Liver (tissue), 3 donors: Measurements from ENCODE around the gene PGM5.

Source experiments
- RAD21 ChIP-seq, 2 donors: IDR thresholded peaks; 2 replicates each; pipeline ENCODE4 v1.6.1; 2016; ENCODE audit warnings: antibody characterized with exemption in 2 of 2, mild to moderate bottlenecking in 2 of 2
- TF ChIP-seq, protein P1 (sequence below): fragments of 150-350 bp; IDR thresholded peaks from 2 replicates; pipeline ENCODE4 v1.5.1; 2017; ENCODE audit warnings: improper control_type of control experiment, low read depth, low read length; ENCODE audit not compliant: missing input control
- donor health status: healthy.
- donor health status: healthy.

DNA sequence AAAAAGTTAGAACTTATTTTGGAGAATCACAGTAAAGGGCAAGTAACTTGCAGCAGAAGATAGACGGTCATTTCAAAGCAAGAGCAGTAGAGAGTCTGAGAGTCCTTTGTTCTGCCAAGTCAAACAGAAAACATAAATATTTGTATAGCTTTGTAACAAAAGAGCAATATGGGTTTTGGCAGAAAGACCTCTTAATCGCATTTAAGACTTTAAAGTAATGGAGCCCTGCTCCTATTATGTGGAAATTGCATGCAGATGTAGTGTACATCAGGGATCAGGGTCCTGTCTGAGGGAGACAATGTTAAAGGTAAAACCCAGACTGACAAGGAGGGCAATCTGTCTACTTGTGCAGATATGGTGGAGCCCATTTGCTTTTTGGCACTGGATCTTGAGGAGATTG lies 87.2 kb downstream of the PGM5 start:
- TF ChIP-seq, protein P1, sequence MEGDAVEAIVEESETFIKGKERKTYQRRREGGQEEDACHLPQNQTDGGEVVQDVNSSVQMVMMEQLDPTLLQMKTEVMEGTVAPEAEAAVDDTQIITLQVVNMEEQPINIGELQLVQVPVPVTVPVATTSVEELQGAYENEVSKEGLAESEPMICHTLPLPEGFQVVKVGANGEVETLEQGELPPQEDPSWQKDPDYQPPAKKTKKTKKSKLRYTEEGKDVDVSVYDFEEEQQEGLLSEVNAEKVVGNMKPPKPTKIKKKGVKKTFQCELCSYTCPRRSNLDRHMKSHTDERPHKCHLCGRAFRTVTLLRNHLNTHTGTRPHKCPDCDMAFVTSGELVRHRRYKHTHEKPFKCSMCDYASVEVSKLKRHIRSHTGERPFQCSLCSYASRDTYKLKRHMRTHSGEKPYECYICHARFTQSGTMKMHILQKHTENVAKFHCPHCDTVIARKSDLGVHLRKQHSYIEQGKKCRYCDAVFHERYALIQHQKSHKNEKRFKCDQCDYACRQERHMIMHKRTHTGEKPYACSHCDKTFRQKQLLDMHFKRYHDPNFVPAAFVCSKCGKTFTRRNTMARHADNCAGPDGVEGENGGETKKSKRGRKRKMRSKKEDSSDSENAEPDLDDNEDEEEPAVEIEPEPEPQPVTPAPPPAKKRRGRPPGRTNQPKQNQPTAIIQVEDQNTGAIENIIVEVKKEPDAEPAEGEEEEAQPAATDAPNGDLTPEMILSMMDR, result no peak
- TF ChIP-seq RAD21 (IDR thresholded peaks at IDR 0.05), result no peak
